Osteocyte (in vitro differentiated cells): ENCODE measurements around the gene INTS7. TPM values are rescaled to one million over a fixed set of nuclear protein-coding genes. Genes with fewer than 3 reads are reported as not detected.

Experiments used
- DNase-seq: peaks from one replicate; pipeline ENCODE4 v3.0.0; 2021; ENCODE audit warnings: mixed read lengths; ENCODE audit not compliant: unreplicated experiment; ENCODE audit errors: extremely low spot score
- H3K27ac Mint-ChIP-seq: one replicate; pipeline ENCODE4 v1.8.0; 2021; ENCODE audit warnings: mild to moderate bottlenecking, mixed read lengths; ENCODE audit not compliant: unreplicated experiment
- H3K27me3 Mint-ChIP-seq: one replicate; pipeline ENCODE4 v1.8.0; 2021; ENCODE audit warnings: mixed read lengths; ENCODE audit not compliant: unreplicated experiment
- H3K36me3 Mint-ChIP-seq: one replicate; pipeline ENCODE4 v1.8.0; 2021; ENCODE audit warnings: mixed read lengths; ENCODE audit not compliant: unreplicated experiment
- H3K4me1 Mint-ChIP-seq: one replicate; pipeline ENCODE4 v1.8.0; 2021; ENCODE audit warnings: mixed read lengths; ENCODE audit not compliant: unreplicated experiment
- H3K4me3 Mint-ChIP-seq: one replicate; pipeline ENCODE4 v1.8.0; 2021; ENCODE audit warnings: mild to moderate bottlenecking, moderate library complexity, mixed read lengths; ENCODE audit not compliant: unreplicated experiment
- H3K9me3 Mint-ChIP-seq: one replicate; pipeline ENCODE4 v1.8.0; 2021; ENCODE audit warnings: mixed read lengths; ENCODE audit not compliant: unreplicated experiment
- microRNA-seq: library from miRNA; unstranded; fragments of <30 nt; microRNA quantifications from one replicate; pipeline ENCODE4 v1.1.0, GENCODE V29; 2020; ENCODE audit not compliant: unreplicated experiment
- total RNA-seq: library from RNA; stranded (reverse); gene quantifications from 2 replicates; pipeline ENCODE4 v1.2.1, GENCODE V29; 2021
- TF ChIP-seq, protein P1 (sequence below): fragments of 200-600 bp; sonication (generic); IDR thresholded peaks from 2 replicates; pipeline ENCODE4 v1.5.0; 2021; ENCODE audit warnings: antibody characterized with exemption, mild to moderate bottlenecking, moderate library complexity

INTS7 gene
- total RNA-seq, 1 donor from 2014 or later = 18.4 TPM

GRCh38 chr1:211892577-211892976, 142.8 kb downstream of the INTS7 start:
- Mint-ChIP-seq H3K27me3 (peaks cover 15% of the 10 kb centered on the region), H3K36me3 (no peaks in the 10 kb centered on the region), H3K4me3 (no peak overlapping the region), H3K4me1 (no peaks in the 10 kb centered on the region), H3K9me3 (no peaks in the 10 kb centered on the region), H3K27ac (no peak overlapping the region)
- TF ChIP-seq, protein P1, sequence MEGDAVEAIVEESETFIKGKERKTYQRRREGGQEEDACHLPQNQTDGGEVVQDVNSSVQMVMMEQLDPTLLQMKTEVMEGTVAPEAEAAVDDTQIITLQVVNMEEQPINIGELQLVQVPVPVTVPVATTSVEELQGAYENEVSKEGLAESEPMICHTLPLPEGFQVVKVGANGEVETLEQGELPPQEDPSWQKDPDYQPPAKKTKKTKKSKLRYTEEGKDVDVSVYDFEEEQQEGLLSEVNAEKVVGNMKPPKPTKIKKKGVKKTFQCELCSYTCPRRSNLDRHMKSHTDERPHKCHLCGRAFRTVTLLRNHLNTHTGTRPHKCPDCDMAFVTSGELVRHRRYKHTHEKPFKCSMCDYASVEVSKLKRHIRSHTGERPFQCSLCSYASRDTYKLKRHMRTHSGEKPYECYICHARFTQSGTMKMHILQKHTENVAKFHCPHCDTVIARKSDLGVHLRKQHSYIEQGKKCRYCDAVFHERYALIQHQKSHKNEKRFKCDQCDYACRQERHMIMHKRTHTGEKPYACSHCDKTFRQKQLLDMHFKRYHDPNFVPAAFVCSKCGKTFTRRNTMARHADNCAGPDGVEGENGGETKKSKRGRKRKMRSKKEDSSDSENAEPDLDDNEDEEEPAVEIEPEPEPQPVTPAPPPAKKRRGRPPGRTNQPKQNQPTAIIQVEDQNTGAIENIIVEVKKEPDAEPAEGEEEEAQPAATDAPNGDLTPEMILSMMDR = no peak
- DNase-seq = no peak

GRCh38 chr1:211891708-211892107, 143.6 kb downstream of the INTS7 start:
- DNase-seq = no peak
- no peaks in the 10 kb centered on the region for H3K9me3 Mint-ChIP-seq
- H3K4me1 Mint-ChIP-seq = peaks cover 2% of the 10 kb centered on the region
- TF ChIP-seq, protein P1 = no peak
- peaks cover 11% of the 10 kb centered on the region for H3K27me3 Mint-ChIP-seq
- H3K36me3 Mint-ChIP-seq = no peaks in the 10 kb centered on the region
- no peak overlapping the region for H3K27ac Mint-ChIP-seq
- no peak overlapping the region for H3K4me3 Mint-ChIP-seq

Small RNA genes lying within 50 kb of the gene (microRNA-seq; reads per million reads assigned to microRNA genes)
- not detected for gene MIR3122

Other genes starting within 250 kb of the INTS7 start
- 48.4 and 51.3 TPM in 2 replicates for gene LPGAT1, start 204.8 kb downstream of the INTS7 start, total RNA-seq
- gene DTL, start 191 bp upstream of the INTS7 start, total RNA-seq = 5.7 and 6.7 TPM in 2 replicates
- gene PPP2R5A, start 249.9 kb upstream of the INTS7 start, total RNA-seq = 17.5 and 17.9 TPM in 2 replicates